HTR-8/SVneo (cell line): Measurements from ENCODE around the gene ADRM1.

Source experiments
- DNase-seq: peaks from one replicate; pipeline ENCODE4 v3.0.0; 2011; ENCODE audit warnings: low spot score, mixed read lengths; ENCODE audit not compliant: insufficient read length
- FAIRE-seq: peaks from 2 replicates; lab custom pipeline; 2011; peaks lifted over from hg19 to GRCh38; lab: Jason Lieb, UNC

ADRM1 gene

GRCh38 chr20:62302341-62303061 is at the start of gene ADRM1:
Gene ADRM1 (plus strand): TSS chr20:62302997. CDS start chr20:62303569, 572 bp downstream.
- FAIRE-seq = peak; percentile 99
- DNase-seq = peak; percentile 100

- FAIRE-seq = no peak
- DNase-seq = no peak
Measured at GRCh38 chr20:62253398-62253797, 49.4 kb upstream of the ADRM1 start.

DNA sequence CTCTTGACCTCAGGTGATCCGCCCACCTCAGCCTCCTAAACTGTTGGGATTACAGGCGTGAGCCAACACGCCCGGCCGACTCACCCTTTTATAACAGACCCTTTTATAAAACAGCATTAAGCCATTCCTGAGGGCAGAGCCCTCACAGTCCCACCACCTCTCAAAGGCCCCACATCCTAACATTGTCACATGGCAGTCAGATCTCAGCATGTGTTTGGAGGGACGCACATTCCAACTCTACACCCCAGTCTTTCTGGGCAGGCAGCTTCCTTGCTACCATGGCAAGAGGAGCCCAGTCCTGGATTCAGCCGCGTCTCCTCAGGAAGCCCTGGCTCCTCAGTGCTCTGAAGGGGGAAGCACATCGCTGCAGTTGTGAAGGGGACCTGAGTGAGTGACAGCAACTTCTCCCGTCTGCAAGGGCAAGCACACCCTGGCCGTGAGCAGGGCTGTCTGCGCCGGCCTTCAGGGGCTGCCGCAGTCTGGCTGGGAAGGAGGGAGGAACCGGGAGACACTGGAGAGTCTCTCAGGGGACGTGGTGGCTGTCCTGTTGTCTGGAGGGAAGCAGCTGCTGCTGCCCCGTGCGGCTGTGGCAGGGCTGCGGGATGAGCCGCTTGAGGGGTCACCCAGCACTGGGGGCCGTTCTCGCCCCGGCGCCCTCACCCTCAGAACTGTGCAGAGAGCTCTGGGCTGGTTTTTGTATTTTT is 48.6 kb upstream of the ADRM1 start:
- no peak for FAIRE-seq
- DNase-seq = no peak

- no peak for FAIRE-seq
- DNase-seq = no peak
Measured at GRCh38 chr20:62255976-62256375, 46.8 kb upstream of the ADRM1 start.

DNA sequence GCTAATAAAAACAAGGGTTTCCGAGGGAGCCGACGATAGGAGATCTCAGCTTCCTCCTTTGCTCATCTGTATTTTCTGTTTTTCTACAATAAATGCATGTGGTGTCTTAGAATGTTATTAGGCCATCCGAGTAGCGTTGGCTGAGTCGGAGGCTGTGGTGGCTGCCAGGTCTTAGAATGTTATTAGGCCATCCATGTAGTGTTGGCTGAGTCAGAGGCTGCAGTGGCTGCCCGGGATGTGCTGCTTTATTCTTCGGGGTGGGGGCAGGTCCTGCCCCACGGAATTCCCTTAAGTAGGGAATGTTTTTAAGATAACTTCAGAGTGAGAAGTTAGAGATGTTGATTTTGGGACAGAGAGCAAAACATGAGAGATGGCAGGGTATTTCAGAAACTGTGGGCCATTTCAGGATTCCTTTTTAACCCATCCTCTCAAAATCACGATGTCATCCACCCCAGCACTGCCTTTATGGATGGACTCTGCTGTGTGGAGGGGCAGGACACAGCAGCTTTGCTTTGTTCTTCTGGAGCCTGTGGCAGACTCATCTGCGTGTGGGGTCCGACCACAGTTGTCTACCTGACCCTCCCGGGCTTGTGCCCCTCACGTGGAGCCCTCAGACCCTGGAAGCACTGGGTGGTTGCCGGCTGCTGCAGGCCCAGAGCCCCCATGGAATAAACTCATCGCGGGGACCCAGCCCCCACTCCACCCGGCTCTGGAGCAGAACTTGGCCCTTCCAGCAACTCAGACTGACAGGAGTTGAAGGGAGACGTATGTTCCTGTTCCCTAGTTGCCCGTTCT is 44.1 kb upstream of the ADRM1 start:
- FAIRE-seq = peak; percentile 85
- DNase-seq = no peak

DNA sequence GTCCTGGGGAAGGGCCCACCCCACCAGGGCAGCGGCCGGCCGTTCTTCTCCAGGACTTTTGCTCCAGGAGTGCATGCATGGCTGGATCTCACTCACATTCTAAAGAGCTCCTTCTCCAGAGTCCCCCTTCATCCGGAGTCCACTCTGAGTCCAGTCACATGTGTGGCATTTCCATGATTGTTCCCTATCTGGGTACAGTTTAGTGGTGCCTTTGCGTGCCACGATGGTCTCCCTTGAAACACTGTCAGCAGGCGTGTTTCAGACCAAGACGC is 43.6 kb upstream of the ADRM1 start:
- DNase-seq = no peak
- peak; percentile 80 for FAIRE-seq

DNA sequence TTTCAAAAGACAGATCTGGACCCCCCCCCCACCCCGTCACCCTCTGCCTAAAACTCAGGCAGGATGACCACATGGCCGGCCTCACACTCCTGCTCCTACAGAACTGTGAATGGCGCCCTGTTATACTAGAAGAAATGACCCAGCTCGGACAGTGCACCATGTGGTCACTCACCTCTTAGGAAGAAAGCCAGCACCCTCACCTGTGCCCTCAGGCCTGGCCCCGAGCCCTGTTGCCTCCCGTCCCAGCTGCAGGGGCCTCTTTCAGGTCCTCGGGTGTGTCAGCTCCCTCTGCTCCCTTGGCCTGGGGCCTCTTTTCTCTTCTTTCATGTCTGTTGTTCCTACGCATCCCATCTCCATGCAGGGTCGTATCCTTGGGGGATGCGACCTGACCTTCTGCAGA is 40.7 kb upstream of the ADRM1 start:
- DNase-seq = no peak
- FAIRE-seq = no peak

DNA sequence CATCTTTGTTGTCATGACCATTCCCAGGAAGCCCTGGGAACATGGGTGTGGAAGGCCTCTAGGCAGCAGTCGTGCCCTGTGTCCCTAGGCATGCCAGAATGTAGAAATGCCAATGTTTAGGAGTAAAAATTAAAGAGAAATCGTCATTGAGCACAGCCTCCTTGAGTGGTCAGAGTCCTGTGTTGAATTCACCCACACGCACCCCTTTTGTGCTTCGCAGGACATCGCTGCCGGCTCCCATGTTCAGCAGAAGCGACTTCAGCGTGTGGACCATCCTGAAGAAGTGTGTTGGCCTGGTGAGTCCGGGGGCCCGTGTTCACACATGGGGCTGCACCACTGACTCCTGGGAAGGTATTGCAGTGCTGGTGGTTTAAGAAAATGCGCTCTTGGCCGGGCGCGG is 39.4 kb upstream of the ADRM1 start:
- FAIRE-seq (no peak), DNase-seq (no peak)

DNA sequence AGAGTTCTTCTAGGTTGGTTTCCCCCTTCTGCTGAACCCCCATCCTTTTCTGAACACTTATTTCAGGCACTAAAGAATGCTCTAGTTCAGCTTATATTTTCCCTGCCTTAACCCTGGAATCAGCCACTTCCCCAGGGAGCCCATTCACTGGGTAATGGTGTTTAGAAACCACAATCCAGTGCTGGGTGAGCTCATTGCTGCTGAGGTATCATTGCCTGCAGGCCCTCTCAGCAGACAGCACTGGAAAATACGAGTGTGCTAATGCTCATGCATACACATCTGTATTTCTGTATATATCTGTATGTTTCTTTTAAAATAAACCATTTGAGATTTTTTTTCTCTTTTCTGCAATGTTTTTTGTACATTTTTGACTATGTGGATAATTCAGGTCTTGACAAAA is 37.4 kb upstream of the ADRM1 start:
- no peak for DNase-seq
- FAIRE-seq = peak; percentile 69

GRCh38 chr20:62266340-62266739 is 36.5 kb upstream of the ADRM1 start:
- FAIRE-seq (peak; percentile 85), DNase-seq (no peak)

GRCh38 chr20:62266851-62267250 is 35.9 kb upstream of the ADRM1 start:
- peak; percentile 80 for FAIRE-seq
- no peak for DNase-seq

- FAIRE-seq (no peak), DNase-seq (no peak)
Measured at GRCh38 chr20:62267543-62267942, 35.3 kb upstream of the ADRM1 start.

- DNase-seq = no peak
Measured at GRCh38 chr20:62268228-62268900, 34.4 kb upstream of the ADRM1 start.

DNA sequence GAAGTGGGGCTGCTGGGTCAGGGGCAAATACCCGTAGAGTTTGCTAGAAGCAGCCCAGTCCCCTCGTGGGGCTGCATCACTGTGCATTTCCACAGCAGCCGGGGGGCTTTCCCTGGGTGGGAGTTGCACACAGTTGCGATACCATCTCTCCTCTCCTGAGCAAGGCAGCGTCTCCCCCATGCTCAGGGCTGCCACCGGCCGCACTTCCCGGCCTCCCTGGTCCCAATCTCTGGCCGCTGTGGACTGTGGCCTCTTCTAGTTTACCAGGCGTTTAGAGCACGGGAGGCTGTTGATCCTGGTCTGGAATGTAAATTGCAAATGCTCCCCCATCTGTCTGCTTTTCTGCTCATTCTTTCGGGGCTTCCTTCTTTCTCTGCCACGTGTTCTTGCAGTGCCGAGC is 33.4 kb upstream of the ADRM1 start:
- DNase-seq = no peak
- no peak for FAIRE-seq

More at GRCh38 chr20:62268228-62268900, 34.4 kb upstream of the ADRM1 start:
- peak; percentile 42 for FAIRE-seq

DNA sequence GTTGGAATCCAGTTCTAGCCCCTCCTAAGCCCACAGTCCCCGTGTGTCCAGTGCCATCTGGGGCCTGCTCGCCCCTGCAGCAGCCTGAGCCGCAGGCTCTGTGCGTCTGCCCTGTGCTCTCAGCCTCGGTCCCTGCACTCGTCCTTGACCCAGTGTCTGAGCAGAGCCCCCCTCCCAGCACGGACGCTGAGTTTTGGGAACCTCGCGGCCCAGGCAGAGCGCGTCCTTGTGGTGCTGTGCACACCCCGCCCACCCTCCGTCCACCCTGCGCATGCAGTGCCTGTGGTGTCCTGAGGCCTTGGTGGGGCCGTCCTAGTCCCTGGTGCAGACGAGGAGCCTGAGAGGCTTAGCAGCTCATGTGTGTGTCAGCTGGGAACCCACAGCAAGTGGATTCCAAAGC is 32.9 kb upstream of the ADRM1 start:
- no peak for FAIRE-seq

DNA sequence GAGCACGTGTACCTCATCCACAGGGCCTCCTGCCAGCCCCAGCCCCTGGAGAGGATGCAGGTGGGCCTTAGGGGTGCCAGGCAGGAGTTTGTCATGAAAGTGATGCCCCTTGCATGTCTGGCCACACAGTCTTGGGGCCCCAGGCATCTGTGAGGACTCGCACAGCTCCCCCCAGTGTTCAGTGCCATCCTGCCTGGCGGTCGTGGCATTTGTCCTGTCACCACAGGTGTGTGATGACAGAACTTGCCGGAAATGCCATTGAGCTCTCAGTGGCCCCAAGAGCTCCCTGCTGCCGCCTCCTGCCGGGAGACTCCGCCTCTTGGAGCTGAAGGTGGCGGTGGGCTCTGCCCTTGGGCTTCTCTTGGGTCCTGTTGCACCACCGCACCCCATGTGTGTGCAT is 30.6 kb upstream of the ADRM1 start:
- no peak for FAIRE-seq
- no peak for DNase-seq

More for the DNA sequence above, 32.9 kb upstream of the ADRM1 start:
- DNase-seq = no peak

GRCh38 chr20:62273416-62273815 is 29.4 kb upstream of the ADRM1 start:
- FAIRE-seq (no peak), DNase-seq (no peak)

GRCh38 chr20:62274332-62274950 is 28.4 kb upstream of the ADRM1 start:
- DNase-seq (no peak), FAIRE-seq (peak; percentile 13)

DNA sequence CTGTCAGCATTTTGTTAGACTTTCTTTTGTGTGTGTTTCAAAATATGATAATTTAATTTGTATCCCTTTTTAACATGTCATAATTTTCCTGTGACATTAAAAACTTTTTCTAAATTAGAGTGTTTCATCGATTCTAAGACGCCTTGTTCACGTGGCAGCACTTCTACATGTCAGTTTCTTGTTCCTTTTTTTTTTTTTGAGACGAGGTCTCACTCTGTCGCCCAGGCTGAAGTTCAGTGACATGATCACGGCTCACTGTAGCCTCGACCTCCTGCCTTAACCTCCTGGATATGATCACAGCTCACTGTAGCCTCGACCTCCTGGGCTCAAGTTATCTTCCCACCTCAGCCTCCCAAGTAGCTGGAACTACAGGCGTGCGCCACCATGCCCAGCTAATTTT is 27.6 kb upstream of the ADRM1 start:
- peak; percentile 42 for FAIRE-seq

DNA sequence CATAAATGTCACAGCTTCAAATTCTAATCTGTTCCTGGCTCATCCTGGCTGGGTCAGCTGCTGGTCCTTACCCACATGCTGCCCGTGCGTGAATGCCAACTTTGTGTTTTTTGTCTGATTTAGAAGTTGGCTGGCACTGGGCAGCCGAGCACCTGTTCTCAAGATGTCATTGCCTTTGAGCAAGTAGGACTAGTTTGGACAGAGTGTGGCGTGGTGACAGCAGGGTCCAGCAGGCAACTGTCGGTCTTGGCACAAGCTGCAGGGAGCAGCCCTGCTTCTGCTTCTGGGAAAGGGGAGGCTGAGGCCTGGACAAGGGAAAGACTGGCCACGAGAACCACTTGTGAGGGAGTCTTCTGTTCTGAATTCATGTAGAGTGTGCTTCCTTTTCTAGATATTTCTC is 26.4 kb upstream of the ADRM1 start:
- DNase-seq (no peak), FAIRE-seq (peak; percentile 95)

More for the DNA sequence above, 27.6 kb upstream of the ADRM1 start:
- no peak for DNase-seq
